Daoy (cell line): ENCODE measurements around the gene PIK3R4. TPM values are rescaled to one million over a fixed set of nuclear protein-coding genes. Genes with fewer than 3 reads are reported as not detected.

Source experiments
- DNase-seq: peaks from one replicate; pipeline ENCODE4 v3.0.0-alpha.2; 2015; ENCODE audit warnings: low read depth
- total RNA-seq: library from RNA; depleted of rRNA; stranded (reverse); fragments of >200 nt; shearing (Covaris generic); gene quantifications from 2 replicates; pipeline ENCODE4 v1.2.3, GENCODE V29; 2014; rRNA removed

Gene PIK3R4
- 38.2 and 44.7 TPM in 2 replicates for total RNA-seq

- peak; percentile 98 for DNase-seq
These were observed at the start of gene PIK3R4 for GRCh38 chr3:130746246-130747039. TSS of gene PIK3R4 (minus strand) at chr3:130746829. CDS start at chr3:130745218, 1,611 bp downstream.

- DNase-seq = no peak
These were observed 48.8 kb upstream of the PIK3R4 start for GRCh38 chr3:130795396-130795795.

GRCh38 chr3:130792246-130792645 is 45.6 kb upstream of the PIK3R4 start:
- no peak for DNase-seq

GRCh38 chr3:130789782-130790322 is 43.2 kb upstream of the PIK3R4 start:
- DNase-seq = no peak

- peak; percentile 13 for DNase-seq
These were observed 40.9 kb upstream of the PIK3R4 start for GRCh38 chr3:130787422-130788068.

- DNase-seq = no peak
These were observed 39.7 kb upstream of the PIK3R4 start for GRCh38 chr3:130786306-130786705.

GRCh38 chr3:130783629-130784028 is 37.0 kb upstream of the PIK3R4 start:
- peak; percentile 82 for DNase-seq

- no peak for DNase-seq
These were observed 32.9 kb upstream of the PIK3R4 start for GRCh38 chr3:130779486-130779885.

GRCh38 chr3:130779031-130779430 is 32.4 kb upstream of the PIK3R4 start:
- DNase-seq = no peak

GRCh38 chr3:130773366-130773765 is 26.7 kb upstream of the PIK3R4 start:
- peak; percentile 54 for DNase-seq

GRCh38 chr3:130772129-130772528 is 25.5 kb upstream of the PIK3R4 start:
- no peak for DNase-seq

- no peak for DNase-seq
These were observed 24.0 kb upstream of the PIK3R4 start for GRCh38 chr3:130770644-130771043.

- DNase-seq = no peak
These were observed 15.2 kb upstream of the PIK3R4 start for GRCh38 chr3:130761730-130762311.

GRCh38 chr3:130760922-130761321 is 14.3 kb upstream of the PIK3R4 start:
- DNase-seq = peak; percentile 77

- peak; percentile 61 for DNase-seq
These were observed 13.2 kb upstream of the PIK3R4 start for GRCh38 chr3:130759692-130760338.

GRCh38 chr3:130758624-130759369 is 12.2 kb upstream of the PIK3R4 start:
- no peak for DNase-seq

GRCh38 chr3:130757611-130758150 is 11.1 kb upstream of the PIK3R4 start:
- DNase-seq = no peak

- no peak for DNase-seq
These were observed 9.0 kb upstream of the PIK3R4 start for GRCh38 chr3:130755666-130756065.

- no peak for DNase-seq
These were observed 2.4 kb upstream of the PIK3R4 start for GRCh38 chr3:130748981-130749380.

GRCh38 chr3:130748467-130748861 is 1.8 kb upstream of the PIK3R4 start:
- no peak for DNase-seq

GRCh38 chr3:130743354-130743753 is 3.3 kb downstream of the PIK3R4 start:
- no peak for DNase-seq
